ENCODE data around the gene SNX18. TPM values are rescaled to one million over a fixed set of nuclear protein-coding genes. Genes with fewer than 3 reads are reported as not detected.

SNX18 gene
- total and polyA plus RNA-seq, 2 experiments from 2014 or later: 4.7 to 33.0 TPM

- TF ChIP-seq ZNF462 (CRISPR knock-in tag; IDR thresholded peaks at IDR 0.05) (no peak), EZH2phosphoT487 (IDR thresholded peaks at IDR 0.05; ENCODE audit: unreplicated experiment) (no peak), CTCF (conservative IDR thresholded peaks at IDR 0.05; ENCODE audit: low read depth in 2 of 2) (no peak), EZH2 (IDR thresholded peaks at IDR 0.05; ENCODE audit: low read depth, unreplicated experiment) (no peak)
- TF ChIP-seq, protein P1, sequence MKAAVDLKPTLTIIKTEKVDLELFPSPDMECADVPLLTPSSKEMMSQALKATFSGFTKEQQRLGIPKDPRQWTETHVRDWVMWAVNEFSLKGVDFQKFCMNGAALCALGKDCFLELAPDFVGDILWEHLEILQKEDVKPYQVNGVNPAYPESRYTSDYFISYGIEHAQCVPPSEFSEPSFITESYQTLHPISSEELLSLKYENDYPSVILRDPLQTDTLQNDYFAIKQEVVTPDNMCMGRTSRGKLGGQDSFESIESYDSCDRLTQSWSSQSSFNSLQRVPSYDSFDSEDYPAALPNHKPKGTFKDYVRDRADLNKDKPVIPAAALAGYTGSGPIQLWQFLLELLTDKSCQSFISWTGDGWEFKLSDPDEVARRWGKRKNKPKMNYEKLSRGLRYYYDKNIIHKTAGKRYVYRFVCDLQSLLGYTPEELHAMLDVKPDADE (IDR thresholded peaks at IDR 0.05): no peak
Observed at GRCh38 chr5:54556141-54556540, 38.6 kb downstream of the SNX18 start (continued).

GRCh38 chr5:54558362-54558761 lies 40.8 kb downstream of the SNX18 start:
- no peak overlapping the region for H3K4me2 ChIP-seq
- no peaks in the 10 kb centered on the region for H3K79me2 ChIP-seq (replicated peaks; ENCODE audit: insufficient read depth)
- Mint-ChIP-seq H3K27ac (no peak overlapping the region), H3K36me3 (ENCODE audit: low read depth) (peaks cover 3% of the 10 kb centered on the region; the same call in 1 of the 3 replicates), H3K27me3 (ENCODE audit: insufficient read depth, low read depth, poor library complexity) (peaks cover 2% of the 10 kb centered on the region), H3K9me3 (0 out of 3 replicates have a peak, but pooled peaks cover 4% of the 10 kb centered on the region), H3K4me1 (no peaks in the 10 kb centered on the region; the same call in 2 of the 3 replicates), H3K4me3 (no peak overlapping the region)
- DNase-seq (ENCODE audit: low spot score) (no peak), ATAC-seq (no peak)
- no peak overlapping the region for H3K27ac ChIP-seq (ENCODE audit: low read depth)
- no peak overlapping the region for H2AFZ ChIP-seq
- H3K9me2 ChIP-seq (ENCODE audit: insufficient read depth): no peaks in the 10 kb centered on the region
- H3K4me3 ChIP-seq: no peak overlapping the region
- no peaks in the 10 kb centered on the region for H3K4me1 ChIP-seq (ENCODE audit: insufficient read depth)
- no peaks in the 10 kb centered on the region for H3F3A ChIP-seq (replicated peaks; ENCODE audit: low read depth)
- no peaks in the 10 kb centered on the region for H3K36me3 ChIP-seq (ENCODE audit: insufficient read depth)
- H3K27me3 ChIP-seq (ENCODE audit: insufficient read depth): no peaks in the 10 kb centered on the region
- no peaks in the 10 kb centered on the region for H4K20me1 ChIP-seq (replicated peaks; ENCODE audit: insufficient read depth)
- TF ChIP-seq EZH2 (IDR thresholded peaks at IDR 0.05; ENCODE audit: low read depth, unreplicated experiment): no peak
- TF ChIP-seq, protein P1 (IDR thresholded peaks at IDR 0.05): no peak
- TF ChIP-seq POLR2AphosphoS5 (IDR thresholded peaks at IDR 0.05; ENCODE audit: low read depth): no peak
- no peak for TF ChIP-seq EZH2phosphoT487 (IDR thresholded peaks at IDR 0.05; ENCODE audit: unreplicated experiment)
- no peak for TF ChIP-seq NANOG (IDR thresholded peaks at IDR 0.05; ENCODE audit: borderline replicate concordance)
- TF ChIP-seq CTCF (conservative IDR thresholded peaks at IDR 0.05; ENCODE audit: low read depth in 2 of 2): no peak

All from GM23338 (cell line).